HG03432 (cell line): ENCODE measurements around the gene EPHB1.
A peak's percentile ranks its signal among the peaks of the same experiment; 100 is the strongest.

Source experiments
- ATAC-seq: cut with Tn5 transposase; IDR thresholded peaks from one replicate; pipeline ENCODE4 v1.9.1; 2021; ENCODE audit warnings: mild to moderate bottlenecking, moderate library complexity; ENCODE audit not compliant: unreplicated experiment

The EPHB1 gene

DNA sequence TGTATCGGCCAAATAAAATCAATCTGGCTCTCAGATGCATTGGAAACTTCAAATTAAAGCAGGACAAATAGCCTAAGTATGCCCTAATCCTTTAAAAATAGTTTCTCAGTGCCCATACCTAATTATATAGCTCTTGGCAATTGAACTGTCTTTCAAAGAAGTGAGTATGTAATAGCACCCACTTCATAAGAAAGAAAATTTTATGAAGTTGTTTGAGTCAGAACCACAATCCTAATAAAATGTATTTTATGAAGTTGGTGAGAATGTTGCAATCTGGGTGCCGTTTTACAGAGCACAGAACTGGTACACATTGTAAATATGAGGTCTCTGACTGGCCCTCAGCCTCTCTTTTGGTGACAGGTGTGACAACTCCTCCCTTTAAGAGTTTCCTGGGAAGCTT is 45.4 kb downstream of the EPHB1 start:
- ATAC-seq, result no peak

DNA sequence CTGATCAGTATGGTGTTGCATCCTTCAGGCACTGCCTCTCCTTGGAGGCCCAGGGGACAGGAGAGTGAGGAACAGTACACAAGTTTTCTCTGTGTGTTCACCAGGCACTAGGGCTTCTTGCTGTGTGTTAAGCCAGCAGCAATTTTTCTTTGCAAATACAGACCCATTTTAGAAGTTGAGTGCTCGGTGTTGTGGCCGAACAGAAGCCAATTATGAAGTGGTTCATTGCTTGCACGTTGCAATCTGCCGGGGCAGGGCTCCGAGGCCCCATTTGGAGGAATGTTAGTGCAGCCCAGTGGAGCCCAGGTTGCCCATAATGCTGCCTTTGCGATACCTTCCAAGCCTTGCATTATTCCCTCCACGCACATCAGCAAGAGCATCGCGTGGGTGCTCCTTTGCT is 51.0 kb downstream of the EPHB1 start:
- no peak for ATAC-seq

GRCh38 chr3:134846911-134847317 is 51.9 kb downstream of the EPHB1 start:
- no peak for ATAC-seq

DNA sequence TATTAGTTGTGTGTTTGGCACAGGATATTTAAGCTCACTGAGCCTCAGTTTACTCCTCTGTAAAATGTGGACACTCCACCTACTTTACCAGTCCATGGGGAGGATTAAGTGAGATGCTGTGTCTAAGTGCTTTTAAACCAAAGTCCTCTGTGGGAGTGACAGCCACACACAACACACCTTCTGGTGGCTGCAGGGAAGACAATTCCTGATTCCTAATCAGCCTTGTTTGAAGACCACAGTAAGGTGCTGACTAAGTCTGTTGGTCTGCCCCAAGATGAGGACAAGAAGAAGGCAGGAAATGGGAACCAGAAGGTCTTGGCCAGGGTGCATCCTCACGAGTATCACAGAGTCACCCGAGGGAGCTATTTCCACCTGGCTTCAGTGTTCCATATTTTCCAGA is 52.3 kb downstream of the EPHB1 start:
- ATAC-seq, result no peak

- no peak for ATAC-seq
Measured at GRCh38 chr3:134849561-134849960, 54.5 kb downstream of the EPHB1 start.

GRCh38 chr3:134850761-134851160 is 55.7 kb downstream of the EPHB1 start:
- ATAC-seq, result no peak

- ATAC-seq, result no peak
Measured at GRCh38 chr3:134852132-134852531, 57.1 kb downstream of the EPHB1 start.

GRCh38 chr3:134852893-134853351 is 57.9 kb downstream of the EPHB1 start:
- peak; percentile 96 for ATAC-seq

- no peak for ATAC-seq
Measured at GRCh38 chr3:134854254-134854653, 59.2 kb downstream of the EPHB1 start.

- ATAC-seq, result no peak
Measured at GRCh38 chr3:134857356-134857755, 62.3 kb downstream of the EPHB1 start.

DNA sequence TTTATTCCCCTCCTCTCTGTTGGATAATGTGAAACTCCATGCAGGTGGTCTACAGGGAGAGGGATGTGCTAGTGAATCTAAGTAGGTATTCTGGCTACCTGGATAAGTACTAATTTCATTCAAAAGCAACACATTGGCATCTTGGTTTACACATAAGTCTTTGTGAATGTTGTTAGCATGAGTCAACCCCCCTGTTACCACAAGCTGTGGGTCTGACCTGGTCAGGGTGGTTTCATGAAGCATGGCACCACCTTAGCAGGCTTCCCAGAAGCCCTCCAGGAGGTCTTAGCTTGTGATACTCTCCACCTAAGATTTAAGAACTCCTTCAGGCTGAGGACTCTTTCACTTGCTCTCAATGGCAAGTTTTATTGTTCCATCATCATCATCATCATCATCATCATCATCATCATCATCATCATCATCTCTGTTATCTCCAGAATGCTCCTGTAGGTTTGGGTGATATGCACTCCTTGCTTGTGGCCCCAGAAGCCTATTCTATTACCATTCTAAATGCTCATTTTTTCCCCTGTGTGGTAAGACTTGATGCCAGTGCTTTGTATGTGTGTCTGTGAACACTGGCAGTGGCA is 62.8 kb downstream of the EPHB1 start:
- ATAC-seq, result no peak

- no peak for ATAC-seq
Measured at GRCh38 chr3:134858441-134859035, 63.5 kb downstream of the EPHB1 start.

DNA sequence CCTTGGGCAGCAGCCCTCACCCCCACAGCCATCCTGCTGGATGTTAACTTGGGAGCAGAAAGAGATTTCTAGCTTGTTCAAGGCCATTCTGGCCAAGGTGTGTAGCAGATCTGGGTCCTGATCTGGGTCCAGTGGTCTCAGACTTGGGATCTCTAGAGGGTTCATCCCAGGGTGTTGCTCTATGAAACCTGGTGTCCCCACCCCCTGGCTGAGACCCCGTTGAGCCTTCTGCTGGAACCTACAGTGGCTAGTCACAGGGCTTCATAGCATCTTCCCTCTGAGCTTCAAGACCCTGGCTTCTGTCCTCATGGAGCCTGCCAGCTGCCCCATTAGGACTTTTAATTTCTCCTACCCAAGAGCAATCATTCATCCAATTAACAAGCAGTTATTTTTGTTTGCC is 64.3 kb downstream of the EPHB1 start:
- ATAC-seq, result no peak

- no peak for ATAC-seq
Measured at GRCh38 chr3:134860141-134860540, 65.1 kb downstream of the EPHB1 start.

DNA sequence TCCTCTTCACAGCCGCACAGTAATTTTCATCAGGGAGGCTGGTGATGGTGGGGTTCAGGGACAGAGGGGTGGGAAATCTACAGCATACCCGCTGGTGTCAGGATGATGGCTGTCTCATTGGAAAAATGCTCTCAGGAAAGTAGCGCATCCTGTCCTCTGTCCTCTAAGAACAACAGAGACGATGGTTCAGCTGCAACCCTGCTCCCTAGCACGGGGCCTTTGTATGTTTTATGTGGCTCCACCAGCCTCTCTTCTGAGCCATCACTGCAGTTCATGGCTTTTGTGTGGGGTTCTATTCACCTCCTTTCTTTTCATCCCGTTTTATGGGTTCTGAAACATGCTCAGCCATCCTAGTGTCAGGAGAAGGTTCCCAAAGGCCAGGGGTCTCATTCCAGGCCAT is 68.9 kb downstream of the EPHB1 start:
- ATAC-seq, result no peak

DNA sequence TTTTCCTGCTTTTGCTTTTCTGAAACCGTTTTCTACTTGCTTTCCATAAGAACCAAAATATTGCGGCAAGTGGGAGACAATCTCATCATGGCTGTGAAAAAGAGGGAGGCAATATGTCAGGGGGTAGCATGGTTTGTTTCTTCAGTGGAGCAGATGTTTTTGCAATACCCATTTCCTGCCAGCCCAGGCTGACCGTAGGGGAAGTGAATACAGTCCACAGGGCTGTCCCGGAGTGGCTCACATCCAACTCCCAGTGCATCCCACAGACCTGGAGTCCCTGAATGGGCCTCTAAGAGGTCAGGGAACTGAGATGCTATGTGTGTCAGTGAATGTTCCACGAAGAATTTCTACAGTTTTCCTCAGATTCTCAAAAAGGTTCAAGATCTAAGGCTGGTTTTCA is 69.6 kb downstream of the EPHB1 start:
- no peak for ATAC-seq

- no peak for ATAC-seq
Measured at GRCh38 chr3:134867277-134867676, 72.2 kb downstream of the EPHB1 start.

DNA sequence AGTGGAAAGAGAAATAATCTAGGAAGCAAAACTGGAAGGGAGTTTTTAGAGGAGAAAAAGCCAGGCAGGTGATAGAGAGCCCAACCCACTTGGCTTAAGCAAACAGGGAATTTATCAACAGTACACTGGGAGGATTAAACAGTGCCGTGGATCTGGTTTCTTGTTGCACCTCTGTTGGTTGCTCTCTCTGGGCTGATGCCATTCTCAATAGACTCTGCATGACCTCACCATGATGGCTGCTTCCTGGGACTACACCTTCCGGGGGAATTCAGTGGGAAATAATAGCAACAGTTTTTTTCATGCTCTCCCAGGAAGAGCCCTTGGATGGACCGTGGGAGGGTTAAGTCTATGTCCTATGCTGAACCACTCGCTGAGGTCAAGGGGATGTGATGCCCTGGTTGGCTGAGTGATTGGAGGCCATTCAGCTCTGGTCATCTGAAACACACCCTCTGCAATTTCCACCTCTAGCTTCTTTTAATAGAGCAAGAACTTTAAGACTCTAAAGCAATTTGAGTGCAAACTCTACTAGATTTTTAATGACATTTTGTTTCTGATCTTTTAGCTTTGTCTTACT is 74.2 kb downstream of the EPHB1 start:
- ATAC-seq, result no peak

- no peak for ATAC-seq
Measured at GRCh38 chr3:134871818-134872217, 76.8 kb downstream of the EPHB1 start.

- ATAC-seq, result no peak
Measured at GRCh38 chr3:134872440-134873388, 77.7 kb downstream of the EPHB1 start.

DNA sequence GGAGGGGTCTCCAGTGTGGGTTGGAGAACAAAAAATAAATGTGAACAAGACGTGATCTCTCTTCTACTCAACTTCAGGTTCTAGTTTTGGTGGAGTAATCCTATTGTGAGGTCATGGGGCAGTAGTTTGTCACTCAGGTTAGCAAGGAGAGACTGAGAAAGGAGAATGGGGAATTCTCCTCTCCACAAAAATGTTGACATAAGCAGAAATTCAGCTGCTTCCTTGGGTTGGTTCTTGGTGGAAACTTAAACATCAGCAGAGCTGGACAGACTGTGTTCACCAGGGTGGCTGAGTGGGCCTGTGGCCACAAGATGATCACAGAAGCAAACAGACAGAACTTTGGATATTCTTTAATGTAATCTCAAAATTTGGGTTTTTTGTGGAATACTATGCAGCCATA is 78.7 kb downstream of the EPHB1 start:
- ATAC-seq, result no peak
